Neural progenitor cell (in vitro differentiated cells): ENCODE measurements around the gene PAM16. TPM values are rescaled to one million over a fixed set of nuclear protein-coding genes. Genes with fewer than 3 reads are reported as not detected.

Experiments used
- DNase-seq: peaks from one replicate; pipeline ENCODE4 v3.0.0-alpha.2; 2016; ENCODE audit warnings: low spot score
- H2AFZ ChIP-seq: fragments of 200-600 bp; sonication (generic); replicated peaks from 2 replicates; pipeline ENCODE4 v1.6.1; 2016; ENCODE audit warnings: antibody characterized with exemption
- H3F3A ChIP-seq: fragments of 200-600 bp; sonication (generic); 2 replicates; pipeline ENCODE4 v1.6.1; 2016; ENCODE audit warnings: antibody characterized with exemption, low read depth
- H3K27ac ChIP-seq: fragments of 200-600 bp; sonication (generic); 2 replicates; pipeline ENCODE4 v1.5.1; 2016; ENCODE audit warnings: mild to moderate bottlenecking
- H3K27me3 ChIP-seq: fragments of 200-600 bp; sonication (generic); 2 replicates; pipeline ENCODE4 v1.6.1; 2016; ENCODE audit warnings: mild to moderate bottlenecking, moderate library complexity
- H3K36me3 ChIP-seq: fragments of 200-600 bp; sonication (generic); 2 replicates; pipeline ENCODE4 v1.5.1; 2016
- H3K4me1 ChIP-seq: fragments of 200-600 bp; sonication (generic); 2 replicates; pipeline ENCODE4 v1.6.1; 2016; ENCODE audit warnings: mixed run types
- H3K4me2 ChIP-seq: fragments of 200-600 bp; sonication (generic); 2 replicates; pipeline ENCODE4 v1.6.1; 2016
- H3K4me3 ChIP-seq: fragments of 200-600 bp; sonication (generic); 2 replicates; pipeline ENCODE4 v1.5.1; 2016
- H3K79me2 ChIP-seq: fragments of 200-600 bp; sonication (generic); 2 replicates; pipeline ENCODE4 v1.6.1; 2016; ENCODE audit warnings: low read depth
- H3K9ac ChIP-seq: fragments of 200-600 bp; sonication (generic); 2 replicates; pipeline ENCODE4 v1.6.1; 2016
- H3K9me3 ChIP-seq: fragments of 200-600 bp; sonication (generic); 2 replicates; pipeline ENCODE4 v1.5.1; 2016; ENCODE audit warnings: low read depth
- H4K20me1 ChIP-seq: fragments of 200-600 bp; sonication (generic); 2 replicates; pipeline ENCODE4 v1.6.1; 2016; ENCODE audit warnings: low read depth
- H3K27ac Mint-ChIP-seq: 3 replicates; pipeline ENCODE4 v1.8.0; 2021; ENCODE audit warnings: mixed read lengths
- H3K27me3 Mint-ChIP-seq: 2 replicates; pipeline ENCODE4 v1.8.0; 2022; ENCODE audit warnings: low read depth, mild to moderate bottlenecking, inconsistent platforms, moderate library complexity, mixed read lengths; ENCODE audit not compliant: insufficient read depth
- H3K36me3 Mint-ChIP-seq: 3 replicates; pipeline ENCODE4 v1.8.0; 2021; ENCODE audit warnings: mixed read lengths
- H3K4me1 Mint-ChIP-seq: 3 replicates; pipeline ENCODE4 v1.8.0; 2021; ENCODE audit warnings: mixed read lengths
- H3K4me3 Mint-ChIP-seq: 3 replicates; pipeline ENCODE4 v1.8.0; 2021; ENCODE audit warnings: mild to moderate bottlenecking, moderate library complexity, mixed read lengths
- H3K9me3 Mint-ChIP-seq: 3 replicates; pipeline ENCODE4 v1.8.0; 2020; ENCODE audit warnings: mixed read lengths
- CTCF ChIP-seq: fragments of 200-600 bp; sonication (generic); IDR thresholded peaks from 2 replicates; pipeline ENCODE4 v1.5.1; 2017; ENCODE audit warnings: antibody characterized with exemption, mild to moderate bottlenecking
- EZH2 ChIP-seq: fragments of 200-600 bp; sonication (generic); IDR thresholded peaks from 2 replicates; pipeline ENCODE4 v1.6.1; 2017; ENCODE audit warnings: antibody characterized with exemption, mild to moderate bottlenecking, moderate library complexity
- EZH2phosphoT487 ChIP-seq: fragments of 200-600 bp; sonication (generic); IDR thresholded peaks from 2 replicates; pipeline ENCODE4 v1.6.1; 2017; ENCODE audit warnings: antibody characterized with exemption
- total RNA-seq: library from RNA; depleted of rRNA; stranded (reverse); fragments of >200 nt; gene quantifications from 2 replicates; pipeline ENCODE4 v1.2.3, GENCODE V29; 2015; ENCODE audit warnings: low replicate concordance

The PAM16 gene
- total RNA-seq, 1 donor from 2014 or later = 17.0 TPM

GRCh38 chr16:4393240-4393600, 42.1 kb upstream of the PAM16 start:
- H3K36me3 Mint-ChIP-seq = peaks cover 2% of the 10 kb centered on the region
- Histone ChIP-seq H3K4me3 (no peak overlapping the region), H3K4me2 (peak overlapping the region; percentile 45), H4K20me1 (no peaks in the 10 kb centered on the region), H3K36me3 (no peaks in the 10 kb centered on the region), H3K79me2 (no peaks in the 10 kb centered on the region), H3K27ac (peak overlapping the region; percentile 50), H3K27me3 (no peaks in the 10 kb centered on the region), H2AFZ (peak overlapping the region; percentile 48), H3F3A (peaks cover 28% of the 10 kb centered on the region), H3K9me3 (no peaks in the 10 kb centered on the region), H3K4me1 (peaks cover 48% of the 10 kb centered on the region), H3K9ac (no peak overlapping the region)
- peaks cover 39% of the 10 kb centered on the region for H3K4me1 Mint-ChIP-seq
- DNase-seq = no peak
- H3K27ac Mint-ChIP-seq = no peak overlapping the region
- H3K4me3 Mint-ChIP-seq = no peak overlapping the region
- H3K27me3 Mint-ChIP-seq = peaks cover 8% of the 10 kb centered on the region
- TF ChIP-seq CTCF (no peak), EZH2phosphoT487 (no peak), EZH2 (no peak)
- no peaks in the 10 kb centered on the region for H3K9me3 Mint-ChIP-seq

- Histone ChIP-seq H3K9me3 (no peaks in the 10 kb centered on the region), H3K27ac (peak overlapping the region; percentile 50), H3K4me2 (peak overlapping the region; percentile 45), H3K4me1 (peaks cover 51% of the 10 kb centered on the region), H3K9ac (no peak overlapping the region), H3K4me3 (no peak overlapping the region), H2AFZ (peak overlapping the region; percentile 48), H3F3A (peaks cover 28% of the 10 kb centered on the region), H3K79me2 (no peaks in the 10 kb centered on the region), H4K20me1 (no peaks in the 10 kb centered on the region), H3K36me3 (no peaks in the 10 kb centered on the region), H3K27me3 (no peaks in the 10 kb centered on the region)
- TF ChIP-seq EZH2phosphoT487 (no peak), EZH2 (no peak), CTCF (no peak)
- peak; percentile 68 for DNase-seq
- Mint-ChIP-seq H3K4me1 (peaks cover 39% of the 10 kb centered on the region), H3K27ac (peak overlapping the region; percentile 94), H3K27me3 (peaks cover 8% of the 10 kb centered on the region), H3K4me3 (peak overlapping the region; percentile 46), H3K9me3 (no peaks in the 10 kb centered on the region), H3K36me3 (peaks cover 2% of the 10 kb centered on the region)
Measured at GRCh38 chr16:4392382-4393239, 41.5 kb upstream of the PAM16 start.

GRCh38 chr16:4391631-4392381, 40.7 kb upstream of the PAM16 start:
- Histone ChIP-seq H3K27ac (peak overlapping the region; percentile 38), H3K9ac (no peak overlapping the region), H3K4me2 (peak overlapping the region; percentile 47), H3K4me3 (no peak overlapping the region), H3K9me3 (no peaks in the 10 kb centered on the region), H4K20me1 (no peaks in the 10 kb centered on the region), H3K4me1 (peaks cover 51% of the 10 kb centered on the region), H2AFZ (no peak overlapping the region), H3K79me2 (no peaks in the 10 kb centered on the region), H3K36me3 (no peaks in the 10 kb centered on the region), H3K27me3 (no peaks in the 10 kb centered on the region), H3F3A (peaks cover 28% of the 10 kb centered on the region)
- Mint-ChIP-seq H3K36me3 (peaks cover 2% of the 10 kb centered on the region), H3K4me3 (no peak overlapping the region), H3K9me3 (no peaks in the 10 kb centered on the region), H3K27ac (no peak overlapping the region), H3K27me3 (peaks cover 8% of the 10 kb centered on the region), H3K4me1 (peaks cover 42% of the 10 kb centered on the region)
- peak; percentile 67 for DNase-seq
- TF ChIP-seq EZH2 = no peak
- TF ChIP-seq CTCF = no peak
- no peak for TF ChIP-seq EZH2phosphoT487
